ENCODE measurements around the gene TMEM201.

- TF ChIP-seq CTCF (conservative IDR thresholded peaks at IDR 0.05; ENCODE audit: low read length) (no peak), EZH2phosphoT487 (IDR thresholded peaks at IDR 0.05; ENCODE audit: borderline replicate concordance, low read depth, low read length) (no peak)
Measured at GRCh38 chr1:9595968-9596340, 7.2 kb downstream of the TMEM201 start.

Data from OCI-LY7 (cell line).